Mucosa of descending colon (tissue), 3 donors: Measurements from ENCODE around the gene RELL1. TPM values are rescaled to one million over a fixed set of nuclear protein-coding genes. Genes with fewer than 3 reads are reported as not detected.

ENCODE experiments used
- ATAC-seq: fragments of 200-7000 bp; cut with Tn5 transposase; one replicate; pipeline ENCODE4 v1.9.1; 2020; ENCODE audit warnings: mild to moderate bottlenecking, moderate library complexity
- DNase-seq, 3 donors: peaks; one replicate each; pipeline ENCODE4 v3.0.0-alpha.2; 2020
- H3K36me3 ChIP-seq: fragments of 200-600 bp; one replicate; pipeline ENCODE4 v1.8.0; 2021; ENCODE audit warnings: low read depth, mild to moderate bottlenecking
- H3K4me1 ChIP-seq: fragments of 200-600 bp; one replicate; pipeline ENCODE4 v1.8.0; 2021; ENCODE audit warnings: low read depth, mild to moderate bottlenecking
- H3K4me3 ChIP-seq: fragments of 200-600 bp; one replicate; pipeline ENCODE4 v1.8.0; 2021; ENCODE audit warnings: mild to moderate bottlenecking
- H3K9me3 ChIP-seq: fragments of 200-600 bp; one replicate; pipeline ENCODE4 v1.8.0; 2021; ENCODE audit warnings: mild to moderate bottlenecking
- intact Hi-C, 2 donors: fragments of 100-400 bp; cut with DNase I in 1 of 2; cut with micrococcal nuclease in 1 of 2; formaldehyde crosslinking; loops; one replicate each; pipeline versions ENCODE4 v1.11.0 to v1.11.1; 2022; cut with DNase I, micrococcal nuclease
- total RNA-seq, 3 donors: library from RNA; stranded (reverse); fragmentation: NEBNext Ultra II Directional in 2 of 3; extraction: Animal tissue kit (Norgen Biotek cat#: 25700) in 2 of 3; gene quantifications; one replicate each; pipeline versions ENCODE4 v1.2.1 to v1.2.4, GENCODE V29; 2021 to 2023
- TF ChIP-seq, protein P1 (sequence below): fragments of 200-600 bp; IDR thresholded peaks from one replicate; pipeline ENCODE4 v1.8.0; 2022; ENCODE audit warnings: antibody characterized with exemption, mild to moderate bottlenecking
- donor health status: DM: no; HTN: no; CAD: no; lungs with moderate emphysema.
- donor health status: DM: no; HTN: no; CAD: no.
- donor health status: DM: no; HTN: yes; CAD: no.

Gene RELL1
- total RNA-seq, 3 donors from 2014 or later, result 50.5 to 75.2 (median 68.8) TPM

DNA sequence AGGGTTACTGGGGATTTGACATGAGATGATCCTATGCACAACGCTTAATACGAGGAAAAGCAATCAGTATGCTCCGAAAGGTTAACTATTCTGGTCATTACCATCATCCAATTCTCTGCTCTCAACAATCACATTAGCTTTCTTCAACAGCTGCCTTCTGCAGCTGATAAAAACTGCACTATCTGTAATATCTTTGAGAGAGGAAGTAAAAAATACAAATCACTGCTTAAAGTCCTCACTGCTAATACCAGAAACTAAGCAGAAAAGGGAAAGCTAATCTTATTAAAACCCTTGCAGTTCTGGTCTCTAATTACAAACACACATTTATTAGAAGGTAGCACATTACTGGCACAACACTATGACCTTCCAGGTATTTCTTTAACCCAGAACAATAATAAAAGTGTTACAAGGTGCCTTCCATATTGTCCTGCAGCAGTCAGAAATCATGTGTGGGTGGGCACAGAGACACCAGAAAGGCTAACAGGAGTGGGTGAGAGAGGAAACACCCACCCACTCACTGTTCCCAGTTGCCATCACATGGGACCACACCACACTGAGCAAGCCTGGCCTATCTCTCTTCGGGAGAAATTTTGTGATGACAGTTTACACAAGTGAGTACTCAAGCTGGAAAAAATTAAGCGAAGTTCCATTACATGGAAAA, 71.0 kb downstream of the RELL1 start:
- TF ChIP-seq, protein P1, sequence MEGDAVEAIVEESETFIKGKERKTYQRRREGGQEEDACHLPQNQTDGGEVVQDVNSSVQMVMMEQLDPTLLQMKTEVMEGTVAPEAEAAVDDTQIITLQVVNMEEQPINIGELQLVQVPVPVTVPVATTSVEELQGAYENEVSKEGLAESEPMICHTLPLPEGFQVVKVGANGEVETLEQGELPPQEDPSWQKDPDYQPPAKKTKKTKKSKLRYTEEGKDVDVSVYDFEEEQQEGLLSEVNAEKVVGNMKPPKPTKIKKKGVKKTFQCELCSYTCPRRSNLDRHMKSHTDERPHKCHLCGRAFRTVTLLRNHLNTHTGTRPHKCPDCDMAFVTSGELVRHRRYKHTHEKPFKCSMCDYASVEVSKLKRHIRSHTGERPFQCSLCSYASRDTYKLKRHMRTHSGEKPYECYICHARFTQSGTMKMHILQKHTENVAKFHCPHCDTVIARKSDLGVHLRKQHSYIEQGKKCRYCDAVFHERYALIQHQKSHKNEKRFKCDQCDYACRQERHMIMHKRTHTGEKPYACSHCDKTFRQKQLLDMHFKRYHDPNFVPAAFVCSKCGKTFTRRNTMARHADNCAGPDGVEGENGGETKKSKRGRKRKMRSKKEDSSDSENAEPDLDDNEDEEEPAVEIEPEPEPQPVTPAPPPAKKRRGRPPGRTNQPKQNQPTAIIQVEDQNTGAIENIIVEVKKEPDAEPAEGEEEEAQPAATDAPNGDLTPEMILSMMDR, result no peak
- DNase-seq (no peak), ATAC-seq (no peak)
- intact Hi-C loops, result no loop called here
- Histone ChIP-seq H3K36me3 (no peaks in the 10 kb centered on the region), H3K4me1 (no peaks in the 10 kb centered on the region), H3K4me3 (no peak overlapping the region), H3K9me3 (no peaks in the 10 kb centered on the region)

DNA sequence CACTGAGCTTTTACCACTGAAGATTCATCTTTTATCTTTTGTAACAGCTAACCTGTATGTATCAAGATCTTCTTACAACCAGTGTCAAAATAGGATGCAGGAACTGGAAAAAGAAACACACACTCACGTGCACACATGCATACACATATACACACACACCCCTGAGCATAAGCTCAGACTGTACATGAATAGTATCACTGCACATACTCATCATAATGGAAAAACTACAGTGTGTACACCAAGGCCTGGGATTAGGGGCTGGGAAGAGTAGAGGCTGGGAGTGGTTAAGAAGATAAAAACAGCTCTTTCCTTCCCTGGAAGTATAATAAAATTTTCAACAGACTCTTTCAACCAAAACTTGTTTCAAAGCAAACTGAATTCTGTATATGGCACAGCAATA, 73.4 kb downstream of the RELL1 start:
- TF ChIP-seq, protein P1, result no peak
- no peaks in the 10 kb centered on the region for H3K9me3 ChIP-seq
- intact Hi-C loops, result no loop called here
- no peak overlapping the region for H3K4me3 ChIP-seq
- DNase-seq (no peak), ATAC-seq (no peak)
- no peaks in the 10 kb centered on the region for H3K4me1 ChIP-seq
- no peaks in the 10 kb centered on the region for H3K36me3 ChIP-seq

DNA sequence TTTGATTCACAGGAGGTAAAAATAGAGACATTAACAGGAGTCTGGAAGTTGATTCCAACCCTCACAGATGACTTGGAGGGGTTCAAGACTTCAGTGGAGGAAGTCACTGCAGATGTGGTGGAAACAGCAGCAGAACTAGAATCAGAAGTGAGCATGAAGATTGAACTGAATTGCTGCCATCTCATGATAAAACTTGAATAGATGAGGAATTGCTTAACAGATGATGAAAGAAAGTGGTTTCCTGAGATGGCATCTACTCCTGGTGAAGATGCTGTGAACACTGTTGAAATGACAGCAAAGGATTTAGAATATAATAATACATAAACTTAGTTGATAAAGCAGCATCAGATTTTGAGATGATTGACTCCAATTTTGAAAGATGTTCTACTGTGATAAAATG, 76.5 kb downstream of the RELL1 start:
- DNase-seq (no peak), ATAC-seq (no peak)
- intact Hi-C loops, result loop anchor here in 1 of 2 donors (10.0 kb wide), 1 partner anchor 185 kb away; no protein-coding TSS in a partner anchor
- no peaks in the 10 kb centered on the region for H3K9me3 ChIP-seq
- no peaks in the 10 kb centered on the region for H3K36me3 ChIP-seq
- no peak overlapping the region for H3K4me3 ChIP-seq
- no peaks in the 10 kb centered on the region for H3K4me1 ChIP-seq
- TF ChIP-seq, protein P1, result no peak

DNA sequence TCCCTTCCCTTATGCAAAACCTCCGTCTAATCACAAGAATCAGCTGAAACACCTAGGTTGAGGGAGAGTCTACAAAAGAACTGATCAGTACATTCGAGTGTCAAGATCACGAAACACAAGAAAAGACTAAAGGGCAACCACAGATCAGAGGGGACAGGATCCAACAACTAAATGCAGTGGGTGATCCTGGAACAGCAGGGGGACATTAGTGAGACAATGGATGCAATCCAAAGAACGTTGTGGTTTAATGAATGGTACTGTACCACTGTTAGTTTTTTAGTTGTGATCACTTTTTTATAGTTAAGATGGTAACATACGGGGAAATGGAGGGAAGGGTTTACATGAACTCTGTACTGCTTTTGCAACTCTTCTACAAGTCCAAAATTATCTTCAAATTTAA, 79.2 kb downstream of the RELL1 start:
- Histone ChIP-seq H3K36me3 (no peaks in the 10 kb centered on the region), H3K9me3 (no peaks in the 10 kb centered on the region), H3K4me3 (no peak overlapping the region), H3K4me1 (no peaks in the 10 kb centered on the region)
- DNase-seq (no peak), ATAC-seq (no peak)
- TF ChIP-seq, protein P1, result no peak
- intact Hi-C loops, result loop anchor here in 1 of 2 donors (10.0 kb wide), 1 partner anchor 188 kb away; no protein-coding TSS in a partner anchor

DNA sequence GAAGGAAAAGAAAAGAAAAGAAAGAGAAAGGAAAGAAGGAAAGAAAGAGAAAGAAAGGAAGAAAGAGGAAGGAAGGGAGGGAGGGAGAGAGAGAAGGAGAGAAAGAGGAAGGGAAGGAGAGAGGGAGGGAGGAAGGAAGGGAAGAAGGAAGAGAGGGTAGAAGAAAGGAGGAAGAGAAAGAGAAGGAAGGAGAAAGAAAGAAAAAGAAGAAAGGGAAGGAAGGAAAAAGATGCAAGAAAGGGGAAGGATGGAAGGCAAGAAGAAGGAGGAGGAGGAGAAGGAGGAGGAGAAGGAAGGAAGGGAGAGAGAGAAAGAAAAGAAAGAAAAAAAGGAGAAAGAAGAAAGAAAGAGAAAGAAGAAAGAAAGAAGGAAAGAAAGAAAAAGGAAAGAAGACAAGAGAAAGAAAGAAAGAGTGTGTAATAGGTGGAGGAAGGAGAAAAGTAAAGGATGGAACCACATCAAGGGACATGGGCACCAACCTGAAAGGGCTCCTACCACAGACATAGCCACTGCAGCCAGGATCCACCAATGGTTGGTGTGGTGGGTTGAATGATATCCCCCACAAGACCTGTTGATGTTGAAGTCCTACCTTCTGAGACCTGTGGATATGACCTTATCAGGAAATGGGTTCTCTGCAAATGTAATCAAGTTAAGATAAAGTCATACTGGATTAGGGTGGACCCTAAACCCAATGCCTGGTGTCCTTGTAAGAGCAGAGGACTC, 80.2 kb downstream of the RELL1 start:
- intact Hi-C loops, result loop anchor here in 1 of 2 donors (10.0 kb wide), 1 partner anchor 189 kb away; no protein-coding TSS in a partner anchor
- no peaks in the 10 kb centered on the region for H3K4me1 ChIP-seq
- DNase-seq (no peak), ATAC-seq (no peak)
- no peaks in the 10 kb centered on the region for H3K36me3 ChIP-seq
- no peaks in the 10 kb centered on the region for H3K9me3 ChIP-seq
- TF ChIP-seq, protein P1, result no peak
- H3K4me3 ChIP-seq, result no peak overlapping the region
